Amniotic stem cell (primary cell): ENCODE measurements around the gene CEP57L1.
"Not testable (repeated sequence)": the region's sequence is repeated elsewhere in the genome, so short reads cannot be mapped to it uniquely, and the experiment has no call there.

ENCODE experiments used
- DNase-seq: peaks from one replicate; lab custom pipeline; 2025; lab: John Stamatoyannopoulos, UW

The CEP57L1 gene

DNA sequence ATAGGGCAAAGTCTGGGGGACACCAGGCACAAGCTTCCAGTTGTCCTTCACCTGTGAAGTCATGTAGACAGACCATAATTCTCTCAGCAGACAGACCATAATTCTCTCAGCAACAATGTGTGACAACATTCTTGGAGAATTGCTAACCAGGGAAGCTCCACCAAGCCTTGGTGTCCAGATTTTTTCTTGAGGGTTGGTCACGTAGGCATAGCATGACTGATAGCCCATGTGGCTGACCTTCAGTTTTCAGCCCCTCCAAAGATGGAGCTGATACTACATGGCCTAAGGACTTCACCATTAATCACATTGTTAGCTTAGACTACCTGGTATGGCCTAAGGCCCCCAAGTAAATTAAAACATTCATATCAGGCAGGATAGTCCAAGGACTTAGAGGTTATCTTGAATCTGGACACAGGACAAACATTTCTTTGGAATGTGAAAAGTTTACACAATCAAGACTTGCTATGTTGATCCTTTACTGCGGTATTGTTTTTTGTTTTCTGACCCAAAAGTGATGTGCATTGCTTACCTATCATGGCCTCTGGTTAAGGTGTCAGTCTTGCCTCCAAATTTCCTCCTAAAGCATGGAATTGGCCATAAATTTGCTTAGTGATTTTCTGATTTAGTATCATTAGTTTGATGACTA lies 76.9 kb downstream of the CEP57L1 start:
- no peak for DNase-seq

DNA sequence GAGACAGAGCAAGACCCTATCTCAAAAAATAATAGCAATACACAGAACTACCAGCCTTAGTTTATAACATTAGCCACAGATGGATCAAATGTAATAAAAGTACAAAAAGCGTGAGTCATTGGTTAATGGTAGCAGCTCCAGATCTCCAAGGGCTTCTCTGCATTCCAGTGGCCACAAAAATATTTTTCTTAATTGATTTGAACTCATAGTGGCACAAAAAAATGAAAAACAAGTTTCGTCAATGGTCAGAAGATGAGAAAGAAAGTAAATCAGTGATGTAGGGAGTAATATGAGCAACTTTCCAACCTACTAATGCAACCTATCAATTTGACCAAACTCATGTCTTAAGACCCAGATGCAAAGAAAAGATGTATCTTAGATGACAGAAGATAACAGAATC lies 79.6 kb downstream of the CEP57L1 start:
- DNase-seq, result peak; percentile 24

DNA sequence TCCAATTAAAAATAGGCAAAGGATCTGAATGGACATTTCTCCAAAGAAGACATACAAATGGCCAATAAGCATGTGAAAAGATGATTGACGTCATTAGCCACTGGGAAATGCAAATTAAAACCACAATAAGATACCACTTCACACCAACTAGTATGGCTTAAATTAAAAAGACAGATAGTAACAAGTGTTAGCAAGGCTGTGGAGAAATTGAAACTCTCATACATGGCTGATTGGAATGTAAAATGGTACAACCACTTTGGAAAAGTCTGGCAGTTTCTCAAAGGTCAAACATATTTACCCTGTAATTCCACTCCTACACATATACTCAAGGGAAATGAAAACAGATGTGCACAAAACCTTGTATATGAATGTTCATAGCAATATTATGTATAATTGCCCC lies 83.6 kb downstream of the CEP57L1 start:
- DNase-seq, result no peak

DNA sequence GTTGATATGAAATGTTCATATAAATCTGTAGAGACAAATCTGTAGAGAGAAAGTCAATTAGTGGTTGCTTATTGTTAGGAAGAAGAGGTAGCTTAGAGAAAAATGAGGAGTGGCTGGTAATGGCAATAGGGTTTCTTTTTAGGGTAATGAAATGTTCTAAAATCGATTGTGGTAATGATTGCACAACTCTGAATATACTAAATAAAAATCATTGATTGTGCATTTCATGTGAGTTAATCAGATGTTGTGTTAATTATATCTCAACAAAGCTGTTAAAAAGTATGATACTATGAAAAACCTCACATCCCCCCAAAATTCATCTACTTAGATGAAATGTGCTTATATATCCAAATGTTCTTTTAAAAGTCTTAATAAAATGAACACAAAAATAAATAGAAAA lies 84.2 kb downstream of the CEP57L1 start:
- DNase-seq, result no peak

DNA sequence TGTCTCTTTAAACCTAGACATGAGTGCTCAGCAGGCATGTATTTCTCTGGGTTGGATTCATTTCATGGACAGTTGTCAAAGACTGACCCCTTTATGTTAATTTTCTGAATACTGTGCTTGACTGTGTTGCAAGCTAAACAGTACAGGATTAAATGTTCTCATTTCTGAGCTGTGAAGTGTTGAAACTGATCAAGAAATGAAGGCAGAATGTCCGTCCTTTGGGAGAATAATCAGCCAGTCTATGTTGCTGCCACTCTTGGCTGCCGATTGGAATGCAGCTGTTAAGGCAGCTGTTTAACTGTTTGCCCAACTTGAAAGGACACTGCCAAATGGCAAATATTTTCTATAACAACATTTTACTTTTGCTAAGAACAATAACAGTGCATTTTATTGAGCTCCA lies 87.3 kb downstream of the CEP57L1 start:
- DNase-seq, result no peak

DNA sequence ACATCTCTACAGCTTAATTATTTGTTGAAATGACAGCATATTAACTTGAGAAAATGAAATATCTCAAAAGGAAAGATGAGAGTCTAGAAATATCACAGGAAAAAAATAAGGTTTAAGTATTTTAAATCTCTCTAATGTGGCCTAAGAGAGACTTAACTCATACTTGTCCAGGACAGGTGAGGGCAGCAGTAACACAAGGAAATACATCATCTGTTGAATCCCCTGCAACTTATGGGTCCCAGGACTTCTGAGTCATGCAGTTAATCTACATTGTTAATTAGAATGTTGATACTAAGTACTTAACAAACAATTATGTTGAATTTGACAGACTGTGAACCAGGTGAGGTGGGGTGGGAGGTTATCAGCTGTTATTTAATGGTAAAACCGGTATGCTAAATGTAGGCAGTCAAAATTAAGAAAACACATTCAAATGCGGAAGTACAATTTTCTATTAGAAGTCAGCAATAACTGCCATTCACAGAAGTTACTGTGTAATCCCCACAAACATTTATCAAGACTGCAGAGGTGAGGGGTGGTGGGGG lies 87.9 kb downstream of the CEP57L1 start:
- DNase-seq, result no peak

DNA sequence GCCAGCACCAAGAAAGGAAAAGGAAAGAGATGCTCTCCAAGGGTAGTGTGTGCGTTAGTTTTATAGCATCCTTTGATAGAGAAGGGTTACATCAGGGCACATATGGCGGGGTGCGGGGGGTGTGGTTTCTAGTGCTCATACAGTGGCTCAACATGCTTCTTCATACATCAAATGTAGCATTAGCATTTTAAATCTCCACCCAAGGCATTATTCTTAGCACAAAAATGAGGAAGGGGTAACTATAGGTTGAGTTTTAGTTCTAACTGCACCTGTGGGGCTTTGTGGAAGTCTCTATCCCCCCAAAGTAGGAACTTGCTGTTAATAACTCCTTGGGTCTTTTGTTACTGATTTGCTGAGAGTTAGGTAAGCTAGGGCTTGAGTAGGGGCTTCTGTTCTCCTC lies 89.3 kb downstream of the CEP57L1 start:
- DNase-seq, result no peak

DNA sequence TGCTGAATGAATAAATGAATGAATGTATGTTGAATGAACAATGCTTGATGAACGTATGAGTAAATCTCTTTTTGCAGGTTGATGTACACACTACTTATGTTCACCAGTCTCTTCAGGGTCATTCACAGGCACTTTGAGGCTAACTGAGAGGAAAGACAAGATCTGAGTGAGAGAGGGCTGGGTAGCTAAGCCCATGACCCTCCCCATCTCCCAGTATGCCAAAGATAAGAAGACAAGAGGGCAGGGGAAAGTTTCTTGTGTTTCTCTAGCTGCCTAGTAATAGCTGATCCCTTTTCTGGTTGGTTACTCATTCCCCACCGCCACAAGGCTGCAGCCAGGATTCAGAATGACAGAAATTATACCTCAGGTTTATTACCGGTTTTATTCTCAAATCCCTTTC lies 90.7 kb downstream of the CEP57L1 start:
- DNase-seq, result no peak

DNA sequence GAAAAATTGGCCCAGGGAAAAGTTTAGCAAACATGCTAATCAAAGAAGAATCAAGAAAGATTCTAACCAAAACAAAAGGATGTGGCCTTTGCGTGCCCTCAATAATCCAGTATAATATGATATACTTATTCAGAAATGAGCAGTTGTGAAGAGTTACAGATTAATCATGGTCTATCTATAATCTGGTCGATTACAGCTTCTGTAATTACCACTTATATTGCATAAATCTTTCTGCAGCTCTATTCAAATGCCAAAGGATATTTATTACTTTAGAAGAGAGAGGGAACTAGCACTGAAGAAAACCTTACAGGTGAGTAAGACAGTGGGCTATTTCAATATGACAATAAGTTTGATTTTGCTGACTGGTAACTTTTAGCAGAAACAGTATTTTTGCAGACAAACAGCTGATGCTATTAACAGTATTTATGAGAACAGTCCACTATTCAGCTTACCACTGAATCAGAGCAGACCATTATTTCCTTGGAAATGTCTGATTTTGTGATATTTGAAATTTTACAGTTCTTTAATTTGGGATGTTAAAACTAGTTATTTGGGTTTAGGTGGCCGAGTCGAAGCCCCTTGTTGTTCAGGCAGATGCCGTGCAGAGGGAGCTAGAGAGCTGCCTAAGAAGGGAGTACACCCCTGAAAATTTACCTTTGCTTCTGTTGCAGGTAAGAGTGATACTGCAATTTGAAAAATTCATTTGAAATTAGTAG lies 92.2 kb downstream of the CEP57L1 start:
- DNase-seq, result peak; percentile 3

DNA sequence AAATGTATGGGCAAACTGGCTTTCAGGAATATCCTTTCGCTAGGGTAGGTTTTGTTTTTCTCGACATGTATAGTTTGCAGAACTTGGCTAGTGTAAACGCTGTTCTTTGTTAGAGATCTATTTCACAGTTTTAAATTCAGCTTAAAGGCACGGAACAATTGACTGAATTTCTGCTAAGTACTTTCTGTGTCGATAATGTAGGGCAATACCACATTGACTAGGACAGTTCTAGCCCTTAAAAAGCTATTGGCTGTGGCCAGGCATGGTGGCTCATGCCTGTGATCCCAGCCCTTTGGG lies 92.8 kb downstream of the CEP57L1 start:
- no peak for DNase-seq

DNA sequence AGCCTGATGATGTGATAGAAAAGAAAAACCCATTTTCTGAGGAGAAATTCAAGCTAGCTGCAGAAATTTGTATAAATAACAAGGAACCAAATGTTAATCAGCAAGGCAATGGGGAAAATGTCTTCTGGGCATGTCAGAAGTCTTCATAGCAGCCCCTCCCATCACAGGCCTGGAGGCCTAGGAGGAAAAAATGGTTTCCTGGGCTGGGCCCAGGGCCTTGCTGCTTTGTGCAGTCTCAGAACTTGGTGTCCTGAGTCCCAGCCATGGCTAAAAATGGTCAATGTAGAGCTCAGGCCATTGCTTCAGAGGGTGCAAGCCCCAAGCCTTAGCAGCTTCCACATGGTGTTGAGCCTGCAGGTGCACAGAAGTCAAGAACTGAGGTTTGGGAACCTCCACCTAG lies 96.1 kb downstream of the CEP57L1 start:
- DNase-seq, result not testable (repeated sequence)

DNA sequence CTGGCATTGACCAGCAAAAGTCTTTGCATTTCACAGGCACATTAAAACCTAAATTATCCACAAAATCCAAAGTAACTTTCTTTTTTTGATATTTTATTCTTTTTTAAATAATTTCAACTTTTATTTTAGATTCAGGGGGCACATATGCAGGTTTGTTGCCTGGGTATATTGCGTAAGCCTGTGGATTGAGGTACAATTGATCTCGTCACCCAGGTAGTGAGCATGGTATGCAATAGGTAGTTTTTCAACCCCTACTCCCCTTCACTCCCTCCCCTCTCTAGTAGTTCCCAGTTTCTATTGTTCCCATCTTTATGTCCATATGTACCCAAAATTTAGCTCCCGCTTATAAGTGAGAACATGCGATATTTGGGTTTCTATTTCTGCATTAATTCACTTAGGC lies 97.6 kb downstream of the CEP57L1 start:
- DNase-seq, result no peak

DNA sequence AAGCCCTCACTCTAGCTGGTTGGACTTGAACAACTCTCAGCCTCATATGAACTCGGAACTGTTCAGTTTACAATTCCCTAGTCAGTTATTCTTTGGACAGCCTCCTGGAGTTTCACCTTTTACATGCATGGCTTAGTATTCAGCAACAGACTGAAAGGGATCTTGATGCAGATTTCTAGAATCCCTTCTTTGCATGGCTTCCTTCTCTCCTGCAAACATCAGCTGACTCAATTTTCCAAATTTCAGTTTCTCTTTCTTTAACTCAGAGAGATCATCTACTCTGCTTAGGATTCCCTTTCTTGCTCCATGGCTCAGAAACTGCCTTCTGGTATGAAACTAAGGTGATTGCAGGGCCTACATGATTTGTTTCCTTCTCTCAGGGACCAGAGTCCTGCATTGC lies 99.6 kb downstream of the CEP57L1 start:
- no peak for DNase-seq

DNA sequence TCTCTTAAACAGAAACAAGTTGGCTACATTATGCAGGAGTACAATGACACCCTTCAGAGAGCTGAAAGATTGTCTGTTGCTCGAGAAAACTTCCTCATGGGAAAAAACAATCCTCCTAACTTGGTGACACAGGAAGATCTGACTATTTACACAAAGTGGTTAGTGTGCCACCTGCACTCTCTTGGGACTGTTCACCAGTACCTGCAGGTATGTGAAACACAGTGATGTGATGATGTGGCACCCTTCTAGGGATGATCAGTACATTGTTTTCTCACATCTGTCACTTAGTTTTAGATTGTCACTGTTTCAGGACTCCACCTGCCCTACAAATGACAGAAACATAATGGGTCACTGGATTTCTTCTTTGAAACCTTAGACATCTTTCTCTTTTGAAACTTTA lies 101.8 kb downstream of the CEP57L1 start:
- DNase-seq, result no peak

DNA sequence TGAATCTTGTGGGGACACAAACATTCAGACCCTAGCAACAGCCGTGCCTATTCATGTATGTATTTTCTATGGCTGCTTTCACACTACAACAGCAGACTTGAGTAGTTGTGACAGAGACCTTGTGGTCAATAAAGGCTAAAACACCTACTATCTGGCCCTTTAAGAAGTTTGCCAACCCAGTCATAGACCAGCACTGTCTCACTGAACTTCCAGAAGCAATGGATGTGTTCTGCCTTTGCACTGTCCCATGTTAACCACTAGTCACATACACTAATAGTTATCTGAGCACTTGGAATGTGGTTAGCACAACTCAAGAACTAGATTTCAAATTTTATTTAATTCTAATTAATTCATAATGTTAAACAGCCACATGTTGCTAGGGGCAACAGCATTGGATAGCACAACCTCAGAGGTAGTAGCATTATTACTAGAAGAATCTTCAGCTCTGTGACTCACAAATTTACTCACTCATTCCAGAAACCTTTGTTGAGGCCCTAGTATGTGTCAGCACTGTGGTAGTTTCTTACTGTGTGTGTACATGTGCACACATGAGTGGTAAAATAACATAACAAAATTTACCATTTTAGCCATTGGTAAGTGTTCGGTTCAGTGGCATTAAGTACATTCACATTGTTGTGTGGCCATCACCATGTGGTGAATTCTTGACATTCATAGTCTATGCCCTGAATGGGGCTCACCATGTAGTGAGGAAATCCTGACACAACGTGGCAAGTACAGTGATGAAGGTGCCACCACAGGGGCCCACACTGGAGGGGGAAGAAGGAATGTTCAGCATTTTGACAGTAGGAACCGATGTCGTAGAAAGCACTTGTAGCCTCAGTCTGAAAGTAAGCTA lies 107.3 kb downstream of the CEP57L1 start:
- DNase-seq, result no peak

DNA sequence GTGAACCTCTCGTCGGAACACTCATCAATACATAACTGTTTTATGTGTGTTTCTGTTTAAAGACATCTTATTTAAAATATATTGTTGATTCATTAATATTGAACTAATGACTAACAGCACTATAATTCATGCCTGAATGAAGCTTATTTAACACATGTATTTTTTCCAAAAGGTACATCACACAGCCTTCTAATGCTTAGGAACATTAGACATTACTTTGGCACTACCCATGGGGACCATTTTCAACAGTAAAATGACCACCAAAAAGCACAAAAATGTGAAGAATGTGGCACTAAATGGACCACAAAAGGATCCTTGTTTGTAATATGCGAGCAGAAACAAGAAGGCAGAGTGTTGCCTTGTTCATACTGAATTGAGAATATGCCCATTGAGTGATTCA lies 109.2 kb downstream of the CEP57L1 start:
- DNase-seq, result no peak

DNA sequence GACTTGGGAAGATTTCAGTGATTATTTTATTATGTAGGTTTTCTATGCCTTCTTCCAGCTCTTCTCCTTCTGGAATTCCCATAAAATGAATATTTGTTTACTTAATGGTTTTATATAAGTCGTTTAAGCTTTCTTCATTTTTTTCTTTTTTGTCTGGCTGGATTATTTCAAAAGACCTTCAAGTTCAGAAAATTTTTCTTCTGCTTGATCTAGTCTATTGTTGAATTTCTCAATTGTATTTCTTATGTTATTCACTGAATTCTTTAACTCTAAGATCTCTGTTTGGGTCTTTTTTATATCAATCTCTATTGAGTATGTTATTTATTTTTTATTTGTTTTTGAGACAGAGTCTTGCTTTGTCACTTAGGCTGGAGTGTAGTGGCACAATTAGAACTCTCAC lies 117.4 kb downstream of the CEP57L1 start:
- no peak for DNase-seq
